Measurements from ENCODE around the gene ZDHHC3.
"Not testable (repeated sequence)": the region's sequence is repeated elsewhere in the genome, so short reads cannot be mapped to it uniquely, and the experiment has no call there.

The ZDHHC3 gene

GRCh38 chr3:44963571-44964325 lies 12.2 kb downstream of the ZDHHC3 start:
- no peak for DNase-seq

DNA sequence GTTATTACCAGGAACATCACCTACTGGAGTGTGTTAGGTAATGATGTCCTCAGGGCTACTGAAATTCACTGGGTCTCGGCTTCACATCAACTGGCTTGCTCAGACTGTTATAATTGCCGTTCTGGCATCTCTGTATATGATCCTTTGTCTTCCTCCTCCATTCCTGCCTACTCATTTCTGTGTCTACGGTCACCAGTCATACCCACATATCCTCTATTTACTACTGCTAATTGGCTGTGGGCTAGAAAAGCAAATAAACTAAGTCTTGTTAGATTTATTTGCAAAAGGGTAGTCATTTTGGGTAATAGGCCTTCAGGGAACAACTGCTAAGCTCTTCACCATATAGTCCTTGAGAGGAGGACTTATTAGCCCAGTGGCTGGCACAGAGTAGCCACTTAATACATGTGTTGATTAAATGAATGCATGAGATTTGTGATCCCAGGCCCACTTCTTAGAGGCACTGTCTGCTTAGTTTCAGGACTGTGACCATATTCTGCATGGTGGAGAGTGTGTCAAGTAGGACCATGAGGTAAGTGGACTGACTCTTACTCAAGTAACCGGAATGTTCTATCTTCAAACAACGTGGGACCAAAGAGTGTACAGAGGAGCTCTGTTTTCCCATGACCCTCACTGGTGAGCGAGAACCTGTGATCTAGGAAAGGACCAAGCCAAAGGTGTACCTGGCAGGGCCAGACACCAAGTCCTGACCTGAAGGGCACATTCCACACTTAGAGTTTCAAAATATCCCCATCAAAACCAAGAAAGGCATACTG lies 13.2 kb downstream of the ZDHHC3 start:
- DNase-seq: no peak

- no peak for DNase-seq
These were observed 14.1 kb downstream of the ZDHHC3 start for GRCh38 chr3:44961888-44962287.

DNA sequence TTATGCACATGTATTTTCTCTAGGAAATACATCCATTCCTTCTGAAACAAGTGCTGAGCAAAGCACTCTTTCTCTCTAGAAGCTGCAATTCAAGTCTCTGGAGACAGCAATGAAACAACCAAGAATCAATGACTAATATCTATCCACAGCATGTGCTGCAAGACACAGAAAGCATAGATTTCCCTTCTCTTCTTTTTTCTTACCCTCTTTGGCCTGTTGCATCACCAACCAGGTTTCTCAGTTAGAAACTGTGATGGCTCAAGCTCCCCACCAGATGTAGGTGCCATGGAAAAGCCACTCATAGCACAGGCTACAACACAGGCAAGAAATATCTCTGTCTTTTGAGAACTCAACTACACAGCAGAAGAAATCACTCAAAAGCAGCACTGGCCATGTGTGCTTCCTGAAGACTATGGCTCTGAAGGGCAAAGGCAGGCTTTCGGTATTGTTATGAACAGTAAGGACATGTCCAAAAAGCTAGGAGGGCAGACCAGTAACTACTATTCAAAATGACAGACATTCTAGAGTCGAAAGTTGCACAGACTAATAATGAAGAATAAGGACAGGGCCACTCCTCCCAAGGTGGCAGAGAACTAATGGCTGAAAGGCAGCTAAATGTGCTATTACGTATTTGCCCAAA lies 15.5 kb downstream of the ZDHHC3 start:
- no peak for DNase-seq

GRCh38 chr3:44958386-44958785 lies 17.6 kb downstream of the ZDHHC3 start:
- DNase-seq: no peak

- no peak for DNase-seq
These were observed 18.0 kb downstream of the ZDHHC3 start for GRCh38 chr3:44957986-44958385.

DNA sequence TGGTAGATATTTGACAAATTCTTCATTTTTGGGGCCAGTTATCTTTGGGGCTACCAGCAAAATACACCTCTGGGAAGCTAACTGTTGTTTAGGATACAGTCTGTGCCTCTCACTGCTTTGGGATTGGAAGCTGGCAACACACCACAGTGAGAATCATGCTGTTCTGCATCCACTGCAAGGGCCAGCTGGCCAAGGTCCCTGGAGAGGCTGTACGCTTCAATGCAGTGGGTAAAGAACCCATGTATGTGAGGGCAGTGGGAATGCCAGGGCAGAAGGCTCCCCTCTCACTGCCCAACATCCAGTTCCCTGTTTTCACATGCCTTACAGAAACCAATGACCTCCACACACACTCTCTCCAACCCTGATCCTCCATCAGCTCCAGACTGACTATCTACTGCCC lies 20.1 kb downstream of the ZDHHC3 start:
- DNase-seq: no peak

- DNase-seq: no peak
These were observed 21.0 kb downstream of the ZDHHC3 start for GRCh38 chr3:44954962-44955361.

DNA sequence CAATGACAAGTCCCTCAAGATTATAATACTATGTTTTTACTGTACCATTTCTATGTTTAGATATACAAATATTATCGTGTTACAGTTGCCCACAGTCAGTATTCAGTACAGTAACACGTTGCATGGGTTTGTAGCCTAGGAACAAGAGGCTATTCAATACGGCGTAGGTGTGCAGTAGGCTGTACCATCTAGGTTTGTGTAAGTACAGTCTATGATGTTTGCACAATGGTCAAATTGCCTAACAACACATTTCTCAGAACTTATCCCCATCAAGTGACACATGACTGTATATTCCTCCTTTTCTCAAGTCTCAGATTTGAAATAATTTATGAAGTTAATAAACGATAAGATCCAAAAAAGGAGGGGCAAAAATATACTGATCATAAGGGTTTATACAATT lies 21.7 kb downstream of the ZDHHC3 start:
- no peak for DNase-seq

- no peak for DNase-seq
These were observed 23.3 kb downstream of the ZDHHC3 start for GRCh38 chr3:44952689-44953088.

GRCh38 chr3:44950275-44950734 lies 25.7 kb downstream of the ZDHHC3 start:
- DNase-seq: no peak

DNA sequence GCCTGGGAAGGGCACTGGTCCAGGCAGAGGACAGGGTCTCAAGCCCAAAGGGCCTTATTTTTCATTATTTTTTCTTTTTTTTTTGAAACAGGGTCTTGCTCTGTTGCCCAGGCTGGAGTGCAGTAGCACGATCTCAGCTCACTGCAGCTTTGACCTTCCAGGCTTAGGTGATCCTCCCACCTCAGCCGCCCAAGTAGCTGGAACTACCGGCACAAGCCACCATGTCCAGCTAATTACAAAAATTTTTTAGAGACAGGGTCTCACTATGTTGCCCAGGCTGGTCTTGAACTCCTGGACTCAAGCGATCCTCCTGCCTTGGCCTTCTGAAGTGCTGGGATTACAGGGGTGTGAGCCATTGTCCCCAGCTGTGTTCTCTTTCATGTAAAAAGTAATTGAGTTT lies 26.2 kb downstream of the ZDHHC3 start:
- DNase-seq: not testable (repeated sequence)

DNA sequence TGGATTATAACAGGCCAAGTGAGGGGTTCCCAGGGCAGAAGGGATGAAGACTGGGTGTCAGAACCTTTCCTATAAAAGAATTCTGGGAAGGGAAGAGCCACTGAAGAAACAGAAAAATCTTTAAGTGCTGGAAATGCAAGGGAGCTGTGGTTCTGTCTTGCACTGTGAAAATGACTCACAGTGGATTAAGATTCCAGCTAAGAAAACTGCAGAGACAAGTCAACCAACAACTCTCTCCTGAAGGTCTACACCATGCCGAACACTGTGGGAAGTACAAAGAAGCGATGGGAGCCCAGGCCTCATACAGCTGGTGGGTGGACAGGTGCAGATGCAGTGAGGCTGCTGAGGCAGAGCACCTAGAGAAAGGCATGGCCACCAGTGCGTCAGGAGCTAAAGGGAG lies 27.7 kb downstream of the ZDHHC3 start:
- DNase-seq: no peak

GRCh38 chr3:44942202-44942921 lies 33.6 kb downstream of the ZDHHC3 start:
- no peak for DNase-seq

- no peak for DNase-seq
These were observed 36.4 kb downstream of the ZDHHC3 start for GRCh38 chr3:44939581-44940036.

GRCh38 chr3:44932986-44933944 lies 42.7 kb downstream of the ZDHHC3 start:
- no peak for DNase-seq

GRCh38 chr3:44932271-44932670 lies 43.7 kb downstream of the ZDHHC3 start:
- no peak for DNase-seq

- no peak for DNase-seq
These were observed 44.2 kb downstream of the ZDHHC3 start for GRCh38 chr3:44931791-44932190.

GRCh38 chr3:44930911-44931310 lies 45.1 kb downstream of the ZDHHC3 start:
- no peak for DNase-seq

- no peak for DNase-seq
These were observed 46.2 kb downstream of the ZDHHC3 start for GRCh38 chr3:44929782-44930181.

DNA sequence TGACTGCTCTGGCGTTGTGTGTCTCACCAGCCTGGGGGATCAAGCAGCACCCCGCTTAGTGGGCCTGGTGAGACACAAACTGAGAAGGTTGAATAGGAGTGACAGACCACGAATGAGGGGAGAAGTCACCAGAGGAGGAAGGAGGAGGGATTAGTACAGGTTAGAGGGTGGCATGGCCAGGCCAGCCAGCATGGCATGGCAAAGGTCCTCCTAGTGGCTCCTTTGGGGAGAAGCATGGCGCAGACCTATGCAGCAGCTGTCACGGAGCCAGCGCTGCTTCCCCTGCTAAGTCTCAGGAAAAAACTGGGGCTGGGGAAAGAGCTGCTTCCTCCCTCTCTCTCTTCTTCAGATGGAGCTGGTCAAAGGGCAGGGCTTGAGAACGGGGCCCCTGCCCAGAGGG lies 48.6 kb downstream of the ZDHHC3 start:
- no peak for DNase-seq

DNA sequence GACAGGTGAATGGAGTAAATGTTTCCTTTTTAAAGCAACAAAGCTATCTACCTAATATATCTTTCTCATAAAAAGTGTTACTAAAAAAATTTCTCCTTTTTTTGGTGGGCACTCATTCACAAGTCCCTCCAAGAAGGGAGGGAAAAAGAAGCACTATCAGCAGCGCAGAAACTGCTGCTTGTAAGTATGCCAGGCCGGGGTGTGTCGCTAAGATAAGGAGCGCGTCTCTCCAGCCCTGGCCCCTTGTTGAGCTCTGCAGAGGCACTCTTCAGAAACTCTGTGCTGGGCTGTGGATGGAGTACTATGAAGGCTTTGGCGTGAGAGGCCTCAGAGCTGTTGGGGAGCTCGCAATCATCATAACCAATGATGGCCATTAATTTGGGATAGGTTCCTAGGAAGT lies 49.1 kb downstream of the ZDHHC3 start:
- no peak for DNase-seq

All from SHP77 (cell line).